GM18951 (cell line): ENCODE data around the gene CLASP2.

Source experiments
- POLR2A ChIP-seq: IDR thresholded peaks from 4 replicates; pipeline ENCODE4 v1.6.1; 2011; ENCODE audit warnings: mild to moderate bottlenecking; ENCODE audit not compliant: insufficient read length, insufficient read depth; ENCODE audit errors: extremely low read depth
- in situ Hi-C: fragments of 300-500 bp; cut with MboI; formaldehyde crosslinking; loops from one replicate; pipeline ENCODE4 v1.12.0; 2022; ENCODE audit warnings: low sequenced_read_pairs, mixed read lengths, inconsistent platforms; ENCODE audit not compliant: unreplicated experiment

The CLASP2 gene

DNA sequence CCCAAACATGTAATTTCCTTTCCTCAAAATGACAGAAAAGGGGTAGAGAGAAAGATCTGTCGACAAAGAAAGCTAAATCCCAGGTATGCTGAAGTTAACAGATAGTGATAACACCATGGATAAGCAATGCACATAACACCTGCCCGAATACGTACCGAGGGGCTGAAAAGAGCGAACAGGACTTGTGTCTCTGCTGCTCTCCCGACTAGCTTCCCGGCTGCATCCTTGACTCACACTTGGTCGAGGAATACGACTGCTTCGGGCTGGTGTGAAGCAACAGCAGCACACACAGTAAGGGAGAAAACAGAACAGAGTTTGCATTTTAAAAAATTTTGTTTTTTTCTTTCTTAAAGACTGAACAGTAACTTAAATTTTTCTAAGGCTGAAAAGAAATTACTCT, 136.4 kb downstream of the CLASP2 start:
- no peak for TF ChIP-seq POLR2A
- in situ Hi-C loops = no loop called here

GRCh38 chr3:33579840-33580239, 138.2 kb downstream of the CLASP2 start:
- in situ Hi-C loops = no loop called here
- no peak for TF ChIP-seq POLR2A

- no peak for TF ChIP-seq POLR2A
- in situ Hi-C loops = no loop called here
Observed at GRCh38 chr3:33579178-33579510, 138.9 kb downstream of the CLASP2 start.

- TF ChIP-seq POLR2A = no peak
- in situ Hi-C loops = no loop called here
Observed at GRCh38 chr3:33578325-33579177, 139.5 kb downstream of the CLASP2 start.

DNA sequence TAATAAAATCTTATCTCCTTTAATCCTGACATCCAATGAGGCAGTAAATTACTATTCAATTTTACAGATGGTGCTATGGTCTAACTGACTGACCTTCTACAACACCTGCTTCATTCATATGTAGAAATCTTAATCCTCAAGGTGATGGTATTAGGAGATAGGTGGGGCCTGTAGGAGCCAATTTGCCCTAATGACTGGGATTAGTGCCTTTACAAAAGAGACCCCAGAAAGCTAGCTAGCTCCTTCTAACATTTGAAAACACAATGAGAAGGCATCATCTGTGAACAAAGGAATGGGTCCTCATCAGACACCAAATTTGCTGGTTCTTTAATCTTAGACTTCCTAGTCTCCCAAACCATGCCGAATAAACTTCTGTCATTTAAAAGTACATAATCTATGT, 140.5 kb downstream of the CLASP2 start:
- TF ChIP-seq POLR2A = no peak
- in situ Hi-C loops = no loop called here

DNA sequence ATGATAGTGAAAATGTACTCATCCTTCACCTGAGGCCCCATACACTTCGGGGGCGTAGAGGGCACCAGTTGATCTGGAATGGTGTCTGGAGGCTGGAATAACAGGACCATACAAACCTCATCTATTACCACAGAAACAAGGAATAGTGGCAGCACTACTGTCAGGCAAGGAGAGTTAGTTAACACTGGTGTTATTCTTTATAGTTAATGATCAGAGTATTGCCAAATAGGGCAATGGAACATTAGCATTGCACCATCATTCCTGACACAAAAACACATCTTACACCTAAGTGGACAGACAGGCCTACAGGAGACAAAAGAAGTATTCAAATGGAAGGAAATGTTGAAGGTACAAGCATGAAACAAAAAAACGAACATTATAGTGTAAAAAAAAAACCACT, 140.9 kb downstream of the CLASP2 start:
- in situ Hi-C loops = no loop called here

GRCh38 chr3:33575311-33575710, 142.7 kb downstream of the CLASP2 start:
- no peak for TF ChIP-seq POLR2A
- in situ Hi-C loops = no loop called here

More for the DNA sequence above, 140.9 kb downstream of the CLASP2 start:
- no peak for TF ChIP-seq POLR2A

GRCh38 chr3:33557829-33558228, 160.2 kb downstream of the CLASP2 start:
- in situ Hi-C loops = no loop called here
- no peak for TF ChIP-seq POLR2A

GRCh38 chr3:33557279-33557678, 160.8 kb downstream of the CLASP2 start:
- in situ Hi-C loops = no loop called here

DNA sequence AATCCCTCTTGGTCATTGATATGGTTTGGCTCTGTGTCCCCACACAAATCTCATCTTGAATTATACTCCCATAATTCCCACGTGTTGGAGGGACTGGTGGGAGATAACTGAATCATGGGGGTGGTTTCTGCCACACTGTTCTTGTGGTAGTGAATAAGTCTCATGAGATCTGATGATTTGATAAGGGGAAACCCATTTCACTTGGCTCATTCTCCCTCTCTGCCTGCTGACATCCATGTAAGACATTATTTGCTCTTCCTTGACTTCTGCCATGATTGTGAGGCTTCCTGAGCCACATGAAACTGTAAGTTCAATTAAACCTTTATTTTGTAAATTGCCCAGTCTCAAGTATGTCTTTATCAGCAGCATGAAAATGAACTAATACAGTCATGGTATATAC, 171.0 kb downstream of the CLASP2 start:
- no peak for TF ChIP-seq POLR2A
- in situ Hi-C loops = no loop called here

More at GRCh38 chr3:33557279-33557678, 160.8 kb downstream of the CLASP2 start:
- no peak for TF ChIP-seq POLR2A

- TF ChIP-seq POLR2A = no peak
- in situ Hi-C loops = no loop called here
Observed at GRCh38 chr3:33544126-33544525, 173.9 kb downstream of the CLASP2 start.

DNA sequence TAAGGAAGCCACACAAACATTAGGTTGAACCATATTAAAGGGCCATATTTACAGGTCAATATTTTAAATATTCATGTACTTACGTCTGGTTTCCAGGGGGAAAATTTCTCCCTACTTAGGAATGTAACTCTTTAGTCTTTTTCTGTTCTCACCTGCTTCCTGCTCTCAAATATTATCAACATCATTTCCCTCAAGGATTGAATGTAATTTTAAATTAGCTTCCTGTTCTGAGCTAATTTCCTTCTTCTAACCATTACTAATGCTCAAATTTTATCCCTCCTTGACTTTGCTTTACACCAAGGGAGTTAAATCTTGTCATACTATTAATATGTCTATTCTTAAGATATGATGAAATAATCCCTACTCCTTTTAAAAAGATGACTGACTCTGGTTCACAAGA, 174.5 kb downstream of the CLASP2 start:
- in situ Hi-C loops = no loop called here

DNA sequence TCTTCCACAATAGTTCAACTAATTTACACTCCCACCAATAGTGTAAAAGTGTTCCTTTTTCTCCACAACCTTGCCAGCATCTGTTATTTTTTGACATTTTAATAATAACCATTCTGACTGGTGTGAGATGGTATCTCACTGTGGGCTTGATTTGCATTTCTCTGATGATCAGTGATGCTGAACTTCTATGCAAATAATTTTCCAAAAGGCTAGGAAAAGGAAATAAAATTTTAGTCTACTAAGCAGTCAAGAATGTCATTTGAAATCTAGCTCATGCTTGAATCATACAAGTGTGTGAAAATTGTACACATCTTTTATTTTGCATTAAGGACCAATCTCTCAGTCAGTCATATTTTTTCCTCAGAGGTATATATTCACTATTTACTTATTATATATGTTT, 176.1 kb downstream of the CLASP2 start:
- TF ChIP-seq POLR2A = no peak

More for the DNA sequence above, 174.5 kb downstream of the CLASP2 start:
- TF ChIP-seq POLR2A = no peak

DNA sequence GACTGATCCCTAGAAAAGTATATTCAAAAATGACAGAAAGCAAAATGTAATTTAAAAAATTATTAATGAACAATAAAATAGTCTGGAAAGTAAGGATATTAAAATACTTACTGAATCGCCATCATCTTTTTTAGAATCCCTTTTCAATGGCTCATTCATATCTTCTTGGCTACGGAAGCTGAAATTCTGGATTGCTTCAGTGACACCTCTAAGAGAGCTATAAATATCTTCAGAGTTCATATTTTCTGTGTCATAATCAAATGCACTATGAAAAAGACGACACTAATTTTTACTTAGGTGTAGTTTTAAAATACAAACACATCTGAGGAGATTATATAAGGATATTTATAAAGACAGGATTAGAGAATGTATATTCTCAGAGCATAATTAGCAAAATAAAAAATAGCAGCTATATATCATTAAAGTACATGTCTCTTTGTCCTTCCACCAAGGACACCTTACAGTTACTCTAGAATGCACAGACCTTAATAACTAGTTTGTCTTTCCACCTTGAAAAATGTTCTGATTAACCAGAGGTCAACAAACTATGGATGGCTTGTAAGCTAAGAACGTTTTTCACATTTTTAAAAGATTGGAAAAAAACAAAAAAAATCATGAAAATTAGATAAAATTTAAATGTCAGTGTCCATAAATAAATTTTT, 179.2 kb downstream of the CLASP2 start:
- TF ChIP-seq POLR2A = no peak
- in situ Hi-C loops = no loop called here

More for the DNA sequence above, 176.1 kb downstream of the CLASP2 start:
- in situ Hi-C loops = no loop called here
